HUES64 (cell line): ENCODE data around the gene IL31.
"Not testable (repeated sequence)": the region's sequence is repeated elsewhere in the genome, so short reads cannot be mapped to it uniquely, and the experiment has no call there.

Experiments
- H3K27ac ChIP-seq: 2 replicates; pipeline ENCODE4 v1.7.0; 2013; ENCODE audit warnings: low read depth, low read length, inconsistent platforms
- H3K27me3 ChIP-seq: 2 replicates; pipeline ENCODE4 v1.6.1; 2013; ENCODE audit warnings: mild to moderate bottlenecking, low read length; ENCODE audit not compliant: insufficient read depth
- H3K36me3 ChIP-seq: 2 replicates; pipeline ENCODE4 v1.6.1; 2013; ENCODE audit warnings: mild to moderate bottlenecking, low read length; ENCODE audit not compliant: insufficient read depth
- H3K4me1 ChIP-seq: 2 replicates; pipeline ENCODE4 v1.6.1; 2013; ENCODE audit warnings: mild to moderate bottlenecking, low read length, moderate library complexity; ENCODE audit not compliant: insufficient read depth
- H3K4me3 ChIP-seq: 2 replicates; pipeline ENCODE4 v1.5.1; 2013; ENCODE audit warnings: mild to moderate bottlenecking, low read length, moderate library complexity
- H3K9ac ChIP-seq: 2 replicates; pipeline ENCODE4 v1.6.1; 2013; ENCODE audit warnings: mild to moderate bottlenecking, low read depth, low read length
- H3K9me3 ChIP-seq: 2 replicates; pipeline ENCODE4 v1.6.1; 2013; ENCODE audit warnings: low read depth, low read length; ENCODE audit not compliant: insufficient read depth
- WGBS: fragments of 150-250, 120-280 bp; methylation state at CpG from one replicate; pipeline ENCODE4 v1.1.7; 2013; ENCODE audit warnings: missing lambda C conversion rate; 5-methylcytosine and 5-hydroxymethylcytosine counted together

Gene IL31

GRCh38 chr12:122190842-122191668, 17.0 kb upstream of the IL31 start:
- no peak overlapping the region for H3K9ac ChIP-seq
- 59% methylated on average over 15 of the region's 18 CpGs for WGBS

GRCh38 chr12:122189626-122190475, 15.8 kb upstream of the IL31 start:
- Histone ChIP-seq H3K27me3 (no peaks in the 10 kb centered on the region), H3K4me1 (no peaks in the 10 kb centered on the region), H3K4me3 (no peak overlapping the region), H3K9ac (no peak overlapping the region), H3K9me3 (no peaks in the 10 kb centered on the region), H3K27ac (no peak overlapping the region), H3K36me3 (no peaks in the 10 kb centered on the region)
- 93% methylated on average over 34 of the region's 34 CpGs for WGBS

More at GRCh38 chr12:122190842-122191668, 17.0 kb upstream of the IL31 start:
- Histone ChIP-seq H3K9me3 (no peaks in the 10 kb centered on the region), H3K4me3 (no peak overlapping the region), H3K36me3 (no peaks in the 10 kb centered on the region), H3K4me1 (no peaks in the 10 kb centered on the region), H3K27ac (no peak overlapping the region), H3K27me3 (no peaks in the 10 kb centered on the region)

GRCh38 chr12:122187466-122187865, 13.4 kb upstream of the IL31 start:
- peaks cover 22% of the 10 kb centered on the region for H3K27me3 ChIP-seq
- no peak overlapping the region for H3K4me3 ChIP-seq
- no peaks in the 10 kb centered on the region for H3K4me1 ChIP-seq
- H3K27ac ChIP-seq, result no peak overlapping the region
- no peaks in the 10 kb centered on the region for H3K9me3 ChIP-seq
- 89% methylated on average over 12 of the region's 12 CpGs for WGBS
- H3K9ac ChIP-seq, result no peak overlapping the region
- no peaks in the 10 kb centered on the region for H3K36me3 ChIP-seq

- H3K4me3 ChIP-seq, result no peak overlapping the region
- no peak overlapping the region for H3K27ac ChIP-seq
- no peaks in the 10 kb centered on the region for H3K36me3 ChIP-seq
- H3K9me3 ChIP-seq, result no peaks in the 10 kb centered on the region
- peaks cover 22% of the 10 kb centered on the region for H3K27me3 ChIP-seq
- no peaks in the 10 kb centered on the region for H3K4me1 ChIP-seq
- H3K9ac ChIP-seq, result no peak overlapping the region
- WGBS, result 93% methylated on average over 10 of the region's 10 CpGs
Measured at GRCh38 chr12:122185494-122186082, 11.6 kb upstream of the IL31 start.

- Histone ChIP-seq H3K36me3 (no peaks in the 10 kb centered on the region), H3K27me3 (peaks cover 22% of the 10 kb centered on the region), H3K27ac (no peak overlapping the region), H3K9me3 (no peaks in the 10 kb centered on the region), H3K4me3 (no peak overlapping the region), H3K4me1 (no peaks in the 10 kb centered on the region), H3K9ac (no peak overlapping the region)
- WGBS, result 88% methylated on average over 7 of the region's 7 CpGs
Measured at GRCh38 chr12:122185079-122185478, 11.1 kb upstream of the IL31 start.

GRCh38 chr12:122184517-122184916, 10.5 kb upstream of the IL31 start:
- Histone ChIP-seq H3K27me3 (peaks cover 22% of the 10 kb centered on the region), H3K4me1 (no peaks in the 10 kb centered on the region), H3K36me3 (no peaks in the 10 kb centered on the region), H3K4me3 (no peak overlapping the region), H3K27ac (no peak overlapping the region), H3K9me3 (no peaks in the 10 kb centered on the region), H3K9ac (no peak overlapping the region)
- WGBS, result 83% methylated on average over 18 of the region's 18 CpGs

- Histone ChIP-seq H3K4me1 (no peaks in the 10 kb centered on the region), H3K27me3 (peaks cover 22% of the 10 kb centered on the region), H3K36me3 (no peaks in the 10 kb centered on the region), H3K9ac (no peak overlapping the region), H3K4me3 (peak overlapping the region; percentile 52), H3K27ac (no peak overlapping the region), H3K9me3 (no peaks in the 10 kb centered on the region)
- 79% methylated on average over 10 of the region's 10 CpGs for WGBS
Measured at GRCh38 chr12:122183588-122183940, 9.5 kb upstream of the IL31 start.

- H3K36me3 ChIP-seq, result no peaks in the 10 kb centered on the region
- no peak within 1 kb of the TSS for H3K9ac ChIP-seq
- H3K27me3 ChIP-seq, result peaks cover 22% of the 10 kb centered on the region
- no peaks in the 10 kb centered on the region for H3K4me1 ChIP-seq
- peak within 1 kb of the TSS; percentile 52 for H3K4me3 ChIP-seq
- 4% methylated on average over 63 of the region's 63 CpGs for whole genome bisulfite sequencing
- no peaks in the 10 kb centered on the region for H3K9me3 ChIP-seq
- H3K27ac ChIP-seq, result no peak within 1 kb of the TSS
Measured at GRCh38 chr12:122182887-122183587, 9.0 kb upstream of the IL31 start, which contains the start of gene LRRC43. LRRC43 (plus strand) TSS chr12:122183123; CDS start chr12:122183145, 22 bp downstream.

- not testable (repeated sequence) for H3K9me3 ChIP-seq, H3K9ac ChIP-seq, H3K4me3 ChIP-seq, H3K27me3 ChIP-seq, H3K27ac ChIP-seq, H3K36me3 ChIP-seq, H3K4me1 ChIP-seq
- WGBS, result 100% methylated on average over 3 of the region's 4 CpGs
Measured at GRCh38 chr12:122176473-122176872, 2.5 kb upstream of the IL31 start.

- no peaks in the 10 kb centered on the region for H3K9me3 ChIP-seq
- no peaks in the 10 kb centered on the region for H3K36me3 ChIP-seq
- no peak overlapping the region for H3K27ac ChIP-seq
- H3K27me3 ChIP-seq, result no peaks in the 10 kb centered on the region
- H3K4me3 ChIP-seq, result no peak overlapping the region
- H3K4me1 ChIP-seq, result no peaks in the 10 kb centered on the region
- WGBS, result 88% methylated on average over 17 of the region's 17 CpGs
- H3K9ac ChIP-seq, result no peak overlapping the region
Measured at GRCh38 chr12:122172262-122172939, 1.6 kb downstream of the IL31 start.
